Measurements from ENCODE around the gene COG2.
"Not testable (repeated sequence)": the region's sequence is repeated elsewhere in the genome, so short reads cannot be mapped to it uniquely, and the experiment has no call there.

The COG2 gene

GRCh38 chr1:230715510-230715909 lies 73.2 kb downstream of the COG2 start:
- DNase-seq (ENCODE audit: low read depth in 2 of 2) = no peak

GRCh38 chr1:230716453-230716852 lies 74.2 kb downstream of the COG2 start:
- DNase-seq (ENCODE audit: low read depth in 2 of 2) = not testable (repeated sequence)

GRCh38 chr1:230717251-230717650 lies 75.0 kb downstream of the COG2 start:
- no peak for DNase-seq (ENCODE audit: low read depth in 2 of 2)

- not testable (repeated sequence) for DNase-seq (ENCODE audit: low read depth in 2 of 2)
These were observed 79.7 kb downstream of the COG2 start for GRCh38 chr1:230721849-230722522.

- no peak for DNase-seq (ENCODE audit: low read depth in 2 of 2)
These were observed 83.2 kb downstream of the COG2 start for GRCh38 chr1:230725256-230726012.

- DNase-seq (ENCODE audit: low read depth in 2 of 2) = no peak
These were observed 86.6 kb downstream of the COG2 start for GRCh38 chr1:230728710-230729392.

GRCh38 chr1:230730977-230731376 lies 88.7 kb downstream of the COG2 start:
- no peak for DNase-seq (ENCODE audit: low read depth in 2 of 2)

GRCh38 chr1:230735447-230735846 lies 93.2 kb downstream of the COG2 start:
- DNase-seq (ENCODE audit: low read depth in 2 of 2) = no peak

- no peak for DNase-seq (ENCODE audit: low read depth in 2 of 2)
These were observed 95.5 kb downstream of the COG2 start for GRCh38 chr1:230737622-230738262.

- no peak for DNase-seq (ENCODE audit: low read depth in 2 of 2)
These were observed 97.4 kb downstream of the COG2 start for GRCh38 chr1:230739564-230740290.
